SK-N-SH treated with all-trans-retinoic acid at 6 μM for 48 hours (cell line): ENCODE results near the gene SLC38A3.

ENCODE experiments used
- ATAC-seq: fragments of 200-7000 bp; cut with Tn5 transposase; 3 replicates; pipeline ENCODE4 v1.9.1; 2020; ENCODE audit warnings: mild to moderate bottlenecking, moderate library complexity
- ARNTL ChIP-seq: fragments of 450-650 bp; formaldehyde crosslinking; IDR thresholded peaks from 2 replicates; pipeline ENCODE4 v1.5.0; 2020; ENCODE audit warnings: low read depth, mild to moderate bottlenecking, moderate library complexity, borderline replicate concordance
- BACH2 ChIP-seq: fragments of 250-450 bp; sonication (Bioruptor Pico); IDR thresholded peaks from 2 replicates; pipeline ENCODE4 v1.9.0; 2021; ENCODE audit warnings: mild to moderate bottlenecking, borderline replicate concordance
- CSDC2 ChIP-seq: fragments of 250-450 bp; sonication (Bioruptor Pico); IDR thresholded peaks from 2 replicates; pipeline ENCODE4 v1.5.0; 2020; ENCODE audit warnings: mild to moderate bottlenecking, moderate library complexity
- GLIS3 ChIP-seq: fragments of 250-450 bp; sonication (Bioruptor Pico); IDR thresholded peaks from 2 replicates; pipeline ENCODE4 v1.5.0; 2020; ENCODE audit warnings: mild to moderate bottlenecking, moderate library complexity
- ISL1 ChIP-seq: fragments of 250-450 bp; sonication (Bioruptor Pico); IDR thresholded peaks from 2 replicates; pipeline ENCODE4 v2.1.2; 2022; ENCODE audit warnings: mild to moderate bottlenecking, moderate library complexity
- OSR1 ChIP-seq: fragments of 250-450 bp; sonication (Bioruptor Pico); IDR thresholded peaks from 2 replicates; pipeline ENCODE4 v1.8.0; 2022; ENCODE audit warnings: moderate library complexity, mild to moderate bottlenecking, inconsistent platforms
- PPARA ChIP-seq: fragments of 250-450 bp; sonication (Bioruptor Pico); IDR thresholded peaks from 2 replicates; pipeline ENCODE4 v1.5.0; 2020; ENCODE audit warnings: mild to moderate bottlenecking, borderline replicate concordance
- RARB ChIP-seq: fragments of 250-450 bp; sonication (Bioruptor Pico); IDR thresholded peaks from 2 replicates; pipeline ENCODE4 v1.8.0; 2021; ENCODE audit warnings: mild to moderate bottlenecking, moderate library complexity
- SNAI2 ChIP-seq: fragments of 250-450 bp; sonication (Bioruptor Pico); IDR thresholded peaks from 2 replicates; pipeline ENCODE4 v1.5.0; 2020; ENCODE audit warnings: mild to moderate bottlenecking, moderate library complexity
- TCF4 ChIP-seq: fragments of 250-450 bp; sonication (Bioruptor Pico); IDR thresholded peaks from 2 replicates; pipeline ENCODE4 v1.8.0; 2021; ENCODE audit warnings: mild to moderate bottlenecking, moderate library complexity, borderline replicate concordance
- TOX ChIP-seq: fragments of 250-450 bp; sonication (Bioruptor Pico); IDR thresholded peaks from 2 replicates; pipeline ENCODE4 v1.8.0; 2021; ENCODE audit warnings: mild to moderate bottlenecking, moderate library complexity, borderline replicate concordance
- ZC3H10 ChIP-seq: fragments of 250-450 bp; sonication (Bioruptor Pico); IDR thresholded peaks from 2 replicates; pipeline ENCODE4 v1.5.1; 2021; ENCODE audit warnings: mild to moderate bottlenecking, moderate library complexity
- ZFP3 ChIP-seq: fragments of 250-450 bp; sonication (Bioruptor Pico); IDR thresholded peaks from 2 replicates; pipeline ENCODE4 v1.5.0; 2020; ENCODE audit warnings: mild to moderate bottlenecking, moderate library complexity
- ZFP30 ChIP-seq: fragments of 450-650 bp; formaldehyde crosslinking; IDR thresholded peaks from 2 replicates; pipeline ENCODE4 v1.5.0; 2022; ENCODE audit warnings: mild to moderate bottlenecking, moderate library complexity
- ZNF565 ChIP-seq: fragments of 450-650 bp; formaldehyde crosslinking; conservative IDR thresholded peaks from 2 replicates; pipeline ENCODE4 v1.5.0; 2020; ENCODE audit warnings: low read depth, mild to moderate bottlenecking, moderate library complexity
- ZNF70 ChIP-seq: fragments of 450-650 bp; formaldehyde crosslinking; IDR thresholded peaks from 2 replicates; pipeline ENCODE4 v1.5.0; 2020; ENCODE audit warnings: mild to moderate bottlenecking, moderate library complexity
- ZNF8 ChIP-seq: fragments of 450-650 bp; formaldehyde crosslinking; IDR thresholded peaks from 2 replicates; pipeline ENCODE4 v1.5.0; 2020; ENCODE audit warnings: mild to moderate bottlenecking, moderate library complexity
- TF ChIP-seq, protein P1 (sequence below): fragments of 250-450 bp; sonication (Bioruptor Pico); IDR thresholded peaks from 2 replicates; pipeline ENCODE4 v1.8.0; 2021; ENCODE audit warnings: low read depth, mild to moderate bottlenecking, moderate library complexity, borderline replicate concordance
- TF ChIP-seq, protein P2 (sequence below): fragments of 250-450 bp; sonication (Bioruptor Pico); IDR thresholded peaks from 2 replicates; pipeline ENCODE4 v1.5.1; 2021; ENCODE audit warnings: mild to moderate bottlenecking, moderate library complexity
- TF ChIP-seq, protein P3 (sequence below): fragments of 250-450 bp; sonication (Bioruptor Pico); IDR thresholded peaks from 2 replicates; pipeline ENCODE4 v1.5.0; 2020; ENCODE audit warnings: mild to moderate bottlenecking, moderate library complexity
- TF ChIP-seq, protein P4 (sequence below): fragments of 250-450 bp; sonication (Bioruptor Pico); IDR thresholded peaks from 2 replicates; pipeline ENCODE4 v1.5.1; 2020; ENCODE audit warnings: low read depth, mild to moderate bottlenecking, moderate library complexity

The SLC38A3 gene

DNA sequence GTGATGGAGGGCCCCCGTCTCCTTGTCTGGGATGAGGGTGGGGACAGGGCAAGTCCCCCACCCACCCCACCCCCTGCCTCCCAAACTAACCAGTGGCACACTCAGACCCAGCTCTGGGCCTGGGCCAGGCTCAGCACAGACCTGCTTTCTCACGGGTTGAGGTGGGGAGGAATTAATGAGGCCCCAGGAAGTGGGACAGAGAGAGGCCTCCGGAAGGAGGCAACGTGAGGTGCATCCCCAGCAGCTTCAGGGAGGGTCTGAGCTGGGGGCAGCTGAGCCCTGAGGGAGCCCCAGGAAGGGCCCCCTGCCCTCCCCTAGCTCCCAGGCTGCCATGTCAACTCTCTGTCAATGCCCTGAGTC, 16.0 kb downstream of the SLC38A3 start (continued):
- TF ChIP-seq, protein P1, sequence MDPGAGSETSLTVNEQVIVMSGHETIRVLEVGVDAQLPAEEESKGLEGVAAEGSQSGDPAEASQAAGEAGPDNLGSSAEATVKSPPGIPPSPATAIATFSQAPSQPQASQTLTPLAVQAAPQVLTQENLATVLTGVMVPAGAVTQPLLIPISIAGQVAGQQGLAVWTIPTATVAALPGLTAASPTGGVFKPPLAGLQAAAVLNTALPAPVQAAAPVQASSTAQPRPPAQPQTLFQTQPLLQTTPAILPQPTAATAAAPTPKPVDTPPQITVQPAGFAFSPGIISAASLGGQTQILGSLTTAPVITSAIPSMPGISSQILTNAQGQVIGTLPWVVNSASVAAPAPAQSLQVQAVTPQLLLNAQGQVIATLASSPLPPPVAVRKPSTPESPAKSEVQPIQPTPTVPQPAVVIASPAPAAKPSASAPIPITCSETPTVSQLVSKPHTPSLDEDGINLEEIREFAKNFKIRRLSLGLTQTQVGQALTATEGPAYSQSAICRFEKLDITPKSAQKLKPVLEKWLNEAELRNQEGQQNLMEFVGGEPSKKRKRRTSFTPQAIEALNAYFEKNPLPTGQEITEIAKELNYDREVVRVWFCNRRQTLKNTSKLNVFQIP (CRISPR knock-in tag): no peak
- TF ChIP-seq CSDC2 (CRISPR knock-in tag) (no peak), ARNTL (CRISPR knock-in tag) (no peak), TOX (CRISPR knock-in tag) (no peak), PPARA (CRISPR knock-in tag) (no peak), RARB (no peak), ZFP3 (no peak)

DNA sequence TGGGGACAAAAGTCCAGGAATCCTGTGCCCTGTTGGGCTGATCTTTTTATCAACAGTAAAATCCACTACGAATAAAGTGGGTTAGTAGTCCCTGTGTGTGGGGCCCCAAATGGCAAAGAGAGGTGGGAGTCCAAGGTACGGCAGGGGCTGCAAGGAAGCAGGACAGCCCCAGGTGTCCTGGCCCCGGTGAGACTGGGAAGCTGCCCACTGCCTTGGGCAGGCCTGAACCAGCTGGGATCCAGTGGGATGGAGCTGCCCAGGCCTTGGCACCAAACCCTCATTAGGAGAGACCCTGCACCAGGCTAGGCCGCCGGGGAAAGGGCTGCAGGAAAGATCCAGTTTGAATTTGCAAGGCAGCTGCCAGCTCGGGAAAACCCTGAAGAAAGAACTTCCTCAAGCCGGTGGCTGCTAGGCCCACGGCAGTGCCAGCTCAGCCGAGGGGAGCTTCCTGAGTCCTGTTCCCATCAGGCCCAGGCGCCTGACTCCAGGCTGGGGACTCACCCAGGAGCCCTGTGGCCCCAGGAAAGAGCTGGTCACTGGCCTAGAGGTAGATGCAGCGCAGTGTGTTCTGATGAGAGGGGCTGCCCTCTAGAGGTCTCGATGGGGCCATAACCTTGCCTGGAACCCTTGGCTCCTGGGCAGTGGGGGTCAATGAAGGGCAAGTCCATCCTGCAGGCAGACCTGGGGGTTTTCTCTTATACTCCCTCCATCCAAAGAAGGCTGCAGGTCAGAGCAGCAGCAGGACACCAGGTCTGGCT, 16.5 kb downstream of the SLC38A3 start:
- no peak for ATAC-seq
- TF ChIP-seq ZNF565 (CRISPR knock-in tag): no peak
- no peak for TF ChIP-seq ZNF8 (CRISPR knock-in tag)
- no peak for TF ChIP-seq ISL1 (CRISPR knock-in tag)
- TF ChIP-seq ARNTL (CRISPR knock-in tag): no peak
- no peak for TF ChIP-seq BACH2
- TF ChIP-seq PPARA (CRISPR knock-in tag): no peak
- no peak for TF ChIP-seq RARB
- no peak for TF ChIP-seq OSR1 (CRISPR knock-in tag)
- no peak for TF ChIP-seq ZFP30 (CRISPR knock-in tag)
- no peak for TF ChIP-seq GLIS3 (CRISPR knock-in tag)
- TF ChIP-seq TOX (CRISPR knock-in tag): no peak
- TF ChIP-seq SNAI2 (CRISPR knock-in tag): no peak
- TF ChIP-seq, protein P2, sequence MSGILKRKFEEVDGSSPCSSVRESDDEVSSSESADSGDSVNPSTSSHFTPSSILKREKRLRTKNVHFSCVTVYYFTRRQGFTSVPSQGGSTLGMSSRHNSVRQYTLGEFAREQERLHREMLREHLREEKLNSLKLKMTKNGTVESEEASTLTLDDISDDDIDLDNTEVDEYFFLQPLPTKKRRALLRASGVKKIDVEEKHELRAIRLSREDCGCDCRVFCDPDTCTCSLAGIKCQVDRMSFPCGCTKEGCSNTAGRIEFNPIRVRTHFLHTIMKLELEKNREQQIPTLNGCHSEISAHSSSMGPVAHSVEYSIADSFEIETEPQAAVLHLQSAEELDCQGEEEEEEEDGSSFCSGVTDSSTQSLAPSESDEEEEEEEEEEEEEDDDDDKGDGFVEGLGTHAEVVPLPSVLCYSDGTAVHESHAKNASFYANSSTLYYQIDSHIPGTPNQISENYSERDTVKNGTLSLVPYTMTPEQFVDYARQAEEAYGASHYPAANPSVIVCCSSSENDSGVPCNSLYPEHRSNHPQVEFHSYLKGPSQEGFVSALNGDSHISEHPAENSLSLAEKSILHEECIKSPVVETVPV (CRISPR knock-in tag): no peak
- no peak for TF ChIP-seq ZC3H10 (CRISPR knock-in tag)
- no peak for TF ChIP-seq TCF4
- TF ChIP-seq, protein P3, sequence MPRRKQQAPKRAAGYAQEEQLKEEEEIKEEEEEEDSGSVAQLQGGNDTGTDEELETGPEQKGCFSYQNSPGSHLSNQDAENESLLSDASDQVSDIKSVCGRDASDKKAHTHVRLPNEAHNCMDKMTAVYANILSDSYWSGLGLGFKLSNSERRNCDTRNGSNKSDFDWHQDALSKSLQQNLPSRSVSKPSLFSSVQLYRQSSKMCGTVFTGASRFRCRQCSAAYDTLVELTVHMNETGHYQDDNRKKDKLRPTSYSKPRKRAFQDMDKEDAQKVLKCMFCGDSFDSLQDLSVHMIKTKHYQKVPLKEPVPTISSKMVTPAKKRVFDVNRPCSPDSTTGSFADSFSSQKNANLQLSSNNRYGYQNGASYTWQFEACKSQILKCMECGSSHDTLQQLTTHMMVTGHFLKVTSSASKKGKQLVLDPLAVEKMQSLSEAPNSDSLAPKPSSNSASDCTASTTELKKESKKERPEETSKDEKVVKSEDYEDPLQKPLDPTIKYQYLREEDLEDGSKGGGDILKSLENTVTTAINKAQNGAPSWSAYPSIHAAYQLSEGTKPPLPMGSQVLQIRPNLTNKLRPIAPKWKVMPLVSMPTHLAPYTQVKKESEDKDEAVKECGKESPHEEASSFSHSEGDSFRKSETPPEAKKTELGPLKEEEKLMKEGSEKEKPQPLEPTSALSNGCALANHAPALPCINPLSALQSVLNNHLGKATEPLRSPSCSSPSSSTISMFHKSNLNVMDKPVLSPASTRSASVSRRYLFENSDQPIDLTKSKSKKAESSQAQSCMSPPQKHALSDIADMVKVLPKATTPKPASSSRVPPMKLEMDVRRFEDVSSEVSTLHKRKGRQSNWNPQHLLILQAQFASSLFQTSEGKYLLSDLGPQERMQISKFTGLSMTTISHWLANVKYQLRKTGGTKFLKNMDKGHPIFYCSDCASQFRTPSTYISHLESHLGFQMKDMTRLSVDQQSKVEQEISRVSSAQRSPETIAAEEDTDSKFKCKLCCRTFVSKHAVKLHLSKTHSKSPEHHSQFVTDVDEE (CRISPR knock-in tag): no peak
- no peak for TF ChIP-seq CSDC2 (CRISPR knock-in tag)
- TF ChIP-seq, protein P1 (CRISPR knock-in tag): no peak

DNA sequence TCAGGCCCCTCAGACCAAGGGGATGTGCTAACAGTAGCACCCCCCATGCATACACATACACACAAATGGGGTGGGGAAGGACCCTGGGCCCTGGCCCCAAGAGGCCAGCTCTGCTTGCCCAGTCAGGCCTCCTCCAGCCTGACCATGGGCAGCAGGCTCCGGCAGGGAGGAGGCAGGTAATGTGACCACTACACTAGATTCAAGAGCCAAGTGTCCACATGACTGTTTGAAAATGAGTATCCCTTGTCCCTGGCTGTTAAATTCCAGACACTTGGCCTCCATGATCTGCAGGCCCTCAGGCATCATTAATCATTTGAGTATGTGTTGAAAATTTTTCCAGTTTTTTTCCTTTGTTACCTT, 17.1 kb downstream of the SLC38A3 start:
- no peak for ATAC-seq
- TF ChIP-seq, protein P4, sequence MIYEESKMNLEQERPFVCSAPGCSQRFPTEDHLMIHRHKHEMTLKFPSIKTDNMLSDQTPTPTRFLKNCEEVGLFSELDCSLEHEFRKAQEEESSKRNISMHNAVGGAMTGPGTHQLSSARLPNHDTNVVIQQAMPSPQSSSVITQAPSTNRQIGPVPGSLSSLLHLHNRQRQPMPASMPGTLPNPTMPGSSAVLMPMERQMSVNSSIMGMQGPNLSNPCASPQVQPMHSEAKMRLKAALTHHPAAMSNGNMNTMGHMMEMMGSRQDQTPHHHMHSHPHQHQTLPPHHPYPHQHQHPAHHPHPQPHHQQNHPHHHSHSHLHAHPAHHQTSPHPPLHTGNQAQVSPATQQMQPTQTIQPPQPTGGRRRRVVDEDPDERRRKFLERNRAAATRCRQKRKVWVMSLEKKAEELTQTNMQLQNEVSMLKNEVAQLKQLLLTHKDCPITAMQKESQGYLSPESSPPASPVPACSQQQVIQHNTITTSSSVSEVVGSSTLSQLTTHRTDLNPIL (CRISPR knock-in tag): no peak
- TF ChIP-seq ZNF70: no peak
- TF ChIP-seq, all 23 proteins: peak for 0
